HepG2 (cell line): ENCODE measurements around the gene TMEM184B. TPM values are rescaled to one million over a fixed set of nuclear protein-coding genes. Genes with fewer than 3 reads are reported as not detected.

Experiments
- ATAC-seq: fragments of 200-7000 bp; cut with Tn5 transposase; 3 replicates; pipeline ENCODE4 v1.9.1; 2020; ENCODE audit warnings: mild to moderate bottlenecking, moderate library complexity
- BruUV-seq: library from RNA; stranded (reverse); fragments of 400-500 nt; replicated peaks from 2 replicates; lab custom pipeline; 2021; lab: Mats Ljungman, UMichigan
- CTCF ChIA-PET: fragments of 300-600 bp; formaldehyde crosslinking; extraction: SDS; loops from one replicate; lab custom pipeline; 2021; ENCODE audit warnings: low total read pairs, inconsistent platforms, low intra/inter-chr PET ratio; lab: Yijun Ruan, JAX
- POLR2A ChIA-PET: fragments of 350-600 bp; sonication (Branson Sonifier 250); formaldehyde crosslinking; loops from one replicate; lab custom pipeline; 2020; ENCODE audit warnings: antibody characterized with exemption, inconsistent platforms; lab: Yijun Ruan, JAX
- DNase-seq: peaks from one replicate; pipeline ENCODE4 v3.0.0-alpha.2; 2015; ENCODE audit warnings: low spot score
- FAIRE-seq: peaks from 3 replicates; lab custom pipeline; 2011; peaks lifted over from hg19 to GRCh38; lab: Jason Lieb, UNC
- H2AFZ ChIP-seq: one replicate; pipeline ENCODE4 v1.6.1; 2011; ENCODE audit warnings: low read length, inconsistent platforms
- H3K27ac ChIP-seq: fragments of 300-600 bp; 3 replicates; pipeline ENCODE4 v1.8.0; 2011; ENCODE audit warnings: mixed run types, mild to moderate bottlenecking, mixed read lengths, low read length, inconsistent platforms; ENCODE audit not compliant: insufficient read depth; ENCODE audit errors: extremely low read length
- H3K27me3 ChIP-seq, 2 experiments: fragments of 200-600 bp in 1 of 2; 2 replicates in 1 of 2; 3 replicates in 1 of 2; pipeline versions ENCODE4 v1.6.0 to v1.8.0; 2011; ENCODE audit warnings: low read length in 2 of 2, mild to moderate bottlenecking in 2 of 2, moderate library complexity in 2 of 2, inconsistent platforms in 1 of 2; ENCODE audit not compliant: insufficient read depth in 2 of 2, control insufficient read depth in 1 of 2
- H3K36me3 ChIP-seq, 2 experiments: fragments of 200-600 bp in 1 of 2; replicated peaks in 1 of 2; 2 replicates in 1 of 2; 3 replicates in 1 of 2; pipeline versions ENCODE4 v1.5.1 to v1.8.0; 2011; ENCODE audit warnings: low read length in 2 of 2, inconsistent platforms in 1 of 2; ENCODE audit not compliant: insufficient read depth in 2 of 2, control insufficient read depth in 1 of 2
- H3K4me1 ChIP-seq: 2 replicates; pipeline ENCODE4 v1.5.1; 2012; ENCODE audit warnings: low read length, inconsistent platforms; ENCODE audit not compliant: insufficient read depth
- H3K4me2 ChIP-seq: 2 replicates; pipeline ENCODE4 v1.6.0; 2011; ENCODE audit warnings: low read depth, low read length, inconsistent platforms
- H3K4me3 ChIP-seq, 3 experiments: fragments of 200-600 bp in 1 of 3; sonication (generic), shearing (Covaris generic) in 1 of 3; replicated peaks in 1 of 3; 2 replicates each; pipeline ENCODE4 v1.5.1; 2011 to 2016; ENCODE audit warnings: low read length in 3 of 3, inconsistent platforms in 2 of 3, low read depth in 2 of 3, mild to moderate bottlenecking in 2 of 3, control low read depth in 1 of 3, mixed read lengths in 1 of 3; ENCODE audit not compliant: insufficient read depth in 1 of 3
- H3K79me2 ChIP-seq: one replicate; pipeline ENCODE4 v1.6.1; 2011; ENCODE audit warnings: low read length, inconsistent platforms; ENCODE audit not compliant: insufficient read depth
- H3K9ac ChIP-seq: 2 replicates; pipeline ENCODE4 v1.6.0; 2011; ENCODE audit warnings: mild to moderate bottlenecking, low read depth, low read length, inconsistent platforms; ENCODE audit not compliant: insufficient read depth
- H3K9me3 ChIP-seq: 2 replicates; pipeline ENCODE4 v1.5.1; 2012; ENCODE audit warnings: mild to moderate bottlenecking, low read length
- H4K20me1 ChIP-seq: 2 replicates; pipeline ENCODE4 v1.6.0; 2011; ENCODE audit warnings: inconsistent platforms, mild to moderate bottlenecking, low read length, moderate library complexity; ENCODE audit not compliant: insufficient read depth
- NR2F1 ChIP-seq, 2 experiments: fragments of 450-650 bp in 1 of 2; formaldehyde crosslinking in 1 of 2; IDR thresholded peaks; 2 replicates each; pipeline versions ENCODE4 v1.5.0 to v1.6.1; 2016 to 2020; ENCODE audit warnings: mild to moderate bottlenecking in 1 of 2, missing compliant biosample characterization in 1 of 2, missing genetic modification reagents in 1 of 2, moderate library complexity in 1 of 2
- RBAK ChIP-seq: sonication (generic); formaldehyde crosslinking; IDR thresholded peaks from 2 replicates; pipeline ENCODE4 v1.5.1; 2020; ENCODE audit warnings: mild to moderate bottlenecking, missing genetic modification reagents
- RBM39 ChIP-seq: fragments of 200-400 bp; formaldehyde crosslinking; IDR thresholded peaks from one replicate; pipeline ENCODE4 v1.6.1; 2018; ENCODE audit warnings: antibody characterized with exemption, mild to moderate bottlenecking, low read depth, low read length; ENCODE audit not compliant: poor library complexity, severe bottlenecking
- SKIL ChIP-seq: sonication (generic); formaldehyde crosslinking; IDR thresholded peaks from 2 replicates; pipeline ENCODE4 v1.8.0; 2022; ENCODE audit warnings: missing genetic modification reagents, mild to moderate bottlenecking, moderate library complexity, borderline replicate concordance
- ZEB1 ChIP-seq: IDR thresholded peaks from 2 replicates; pipeline ENCODE4 v1.6.1; 2012; ENCODE audit warnings: mild to moderate bottlenecking, low read depth, inconsistent platforms; ENCODE audit not compliant: insufficient replicate concordance
- ZNF354B ChIP-seq: sonication (generic); formaldehyde crosslinking; IDR thresholded peaks from 2 replicates; pipeline ENCODE4 v1.8.0; 2022; ENCODE audit warnings: mild to moderate bottlenecking, missing genetic modification reagents
- ZNF574 ChIP-seq: sonication (generic); formaldehyde crosslinking; IDR thresholded peaks from 2 replicates; pipeline ENCODE4 v1.4.0; 2020; ENCODE audit warnings: missing genetic modification reagents
- ZNF609 ChIP-seq: sonication (generic); formaldehyde crosslinking; IDR thresholded peaks from 2 replicates; pipeline ENCODE4 v1.4.0; 2020; ENCODE audit warnings: mild to moderate bottlenecking, missing genetic modification reagents, borderline replicate concordance
- ZNF784 ChIP-seq: sonication (generic); formaldehyde crosslinking; IDR thresholded peaks from 2 replicates; pipeline ENCODE4 v1.5.1; 2020; ENCODE audit warnings: missing genetic modification reagents, mild to moderate bottlenecking, borderline replicate concordance
- ZSCAN5A ChIP-seq: sonication (generic); formaldehyde crosslinking; IDR thresholded peaks from 2 replicates; pipeline ENCODE4 v1.8.0; 2022; ENCODE audit warnings: mild to moderate bottlenecking, missing genetic modification reagents, borderline replicate concordance
- WGBS: methylation state at CpG from one replicate; pipeline ENCODE4 v1.1.6; 2017; ENCODE audit warnings: low lambda C conversion rate; 5-methylcytosine and 5-hydroxymethylcytosine counted together
- in situ Hi-C: cut with HindIII; loops from 2 replicates; pipeline ENCODE4 v1.10.0; 2017; ENCODE audit warnings: low pct_unique_long_range_greater_than_20kb; ENCODE audit not compliant: extremely low pct_ligation_motif_present
- intact Hi-C: fragments of 100-400 bp; cut with micrococcal nuclease; formaldehyde crosslinking; loops from one replicate; pipeline ENCODE4 v1.10.0; 2022; ENCODE audit not compliant: unreplicated experiment
- polyA plus RNA-seq, 8 experiments: library from polyadenylated mRNA; depleted of rRNA in 3 of 8; stranded (reverse) in 7 of 8; unstranded in 1 of 8; fragments of >200 nt; fragmentation: Illumina TruSeq in 4 of 8; extraction: Trizol in 4 of 8; gene quantifications; 2 replicates each; pipeline versions ENCODE4 v1.2.1 to v1.2.3, GENCODE V29; 2011 to 2016; ENCODE audit warnings: low read depth in 4 of 8, missing spikeins in 1 of 8, mixed read lengths in 1 of 8; ENCODE audit not compliant: insufficient read depth in 1 of 8
- total RNA-seq, 5 experiments: library from RNA; depleted of rRNA; stranded (reverse); fragments of >200 nt; fragmentation: Illumina TruSeq; extraction: Trizol; gene quantifications; 2 replicates each; pipeline ENCODE4 v1.2.3, GENCODE V29; 2016; ENCODE audit warnings: low read depth in 1 of 5

The TMEM184B gene
- total and polyA plus RNA-seq, 2 of the 13 experiments (the other 11 are each of a cell fraction or from before 2014, with no cell fraction given), result 15.9 to 16.0 TPM

GRCh38 chr22:38233427-38233826 is 39.4 kb downstream of the TMEM184B start:
- Histone ChIP-seq H3K9ac (no peak overlapping the region), H3K9me3 (no peaks in the 10 kb centered on the region), H4K20me1 (no peaks in the 10 kb centered on the region), H2AFZ (no peak overlapping the region), H3K27ac (no peak overlapping the region), H3K36me3 (peaks cover 15 to 45% of the 10 kb centered on the region in 2 experiments), H3K79me2 (no peaks in the 10 kb centered on the region), H3K4me1 (peaks cover 24% of the 10 kb centered on the region), H3K4me2 (no peak overlapping the region), H3K27me3 (no peaks in the 10 kb centered on the region), H3K4me3 (no peak overlapping the region)
- intact Hi-C loops, result no loop called here
- DNase-seq (no peak), FAIRE-seq (no peak), ATAC-seq (no peak)
- ChIA-PET POLR2A (no interaction called here), CTCF (no interaction called here)
- in situ Hi-C loops, result no loop called here
- WGBS, result over 99% methylated on average over 6 of the region's 6 CpGs
- BruUV-seq, result no TSS peak
- TF ChIP-seq ZNF354B (CRISPR knock-in tag) (no peak), ZNF574 (CRISPR knock-in tag) (no peak), SKIL (no peak), RBM39 (no peak), ZEB1 (no peak), ZNF784 (no peak), NR2F1 (CRISPR knock-in tag; IDR thresholded peaks at IDR 0.05) (no peak), RBAK (CRISPR knock-in tag) (no peak), ZNF609 (CRISPR knock-in tag) (no peak), ZSCAN5A (CRISPR knock-in tag) (no peak)
